Activated CD4-positive, alpha-beta T cell treated with anti-CD3 and anti-CD28 coated beads for 48 hours (primary cell): ENCODE measurements around the gene LRRC3.
"Not testable (repeated sequence)": the region's sequence is repeated elsewhere in the genome, so short reads cannot be mapped to it uniquely, and the experiment has no call there.

Experiments
- DNase-seq: peaks from one replicate; pipeline ENCODE4 v3.0.0-alpha.2; 2020

Gene LRRC3, protein sequence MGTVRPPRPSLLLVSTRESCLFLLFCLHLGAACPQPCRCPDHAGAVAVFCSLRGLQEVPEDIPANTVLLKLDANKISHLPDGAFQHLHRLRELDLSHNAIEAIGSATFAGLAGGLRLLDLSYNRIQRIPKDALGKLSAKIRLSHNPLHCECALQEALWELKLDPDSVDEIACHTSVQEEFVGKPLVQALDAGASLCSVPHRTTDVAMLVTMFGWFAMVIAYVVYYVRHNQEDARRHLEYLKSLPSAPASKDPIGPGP

GRCh38 chr21:44454747-44455523 lies at the start of gene LRRC3:
Gene LRRC3, plus strand, starts transcription at chr21:44455510. Its CDS starts 1,135 bp downstream, at chr21:44456645.
- DNase-seq = peak; percentile 91

DNA sequence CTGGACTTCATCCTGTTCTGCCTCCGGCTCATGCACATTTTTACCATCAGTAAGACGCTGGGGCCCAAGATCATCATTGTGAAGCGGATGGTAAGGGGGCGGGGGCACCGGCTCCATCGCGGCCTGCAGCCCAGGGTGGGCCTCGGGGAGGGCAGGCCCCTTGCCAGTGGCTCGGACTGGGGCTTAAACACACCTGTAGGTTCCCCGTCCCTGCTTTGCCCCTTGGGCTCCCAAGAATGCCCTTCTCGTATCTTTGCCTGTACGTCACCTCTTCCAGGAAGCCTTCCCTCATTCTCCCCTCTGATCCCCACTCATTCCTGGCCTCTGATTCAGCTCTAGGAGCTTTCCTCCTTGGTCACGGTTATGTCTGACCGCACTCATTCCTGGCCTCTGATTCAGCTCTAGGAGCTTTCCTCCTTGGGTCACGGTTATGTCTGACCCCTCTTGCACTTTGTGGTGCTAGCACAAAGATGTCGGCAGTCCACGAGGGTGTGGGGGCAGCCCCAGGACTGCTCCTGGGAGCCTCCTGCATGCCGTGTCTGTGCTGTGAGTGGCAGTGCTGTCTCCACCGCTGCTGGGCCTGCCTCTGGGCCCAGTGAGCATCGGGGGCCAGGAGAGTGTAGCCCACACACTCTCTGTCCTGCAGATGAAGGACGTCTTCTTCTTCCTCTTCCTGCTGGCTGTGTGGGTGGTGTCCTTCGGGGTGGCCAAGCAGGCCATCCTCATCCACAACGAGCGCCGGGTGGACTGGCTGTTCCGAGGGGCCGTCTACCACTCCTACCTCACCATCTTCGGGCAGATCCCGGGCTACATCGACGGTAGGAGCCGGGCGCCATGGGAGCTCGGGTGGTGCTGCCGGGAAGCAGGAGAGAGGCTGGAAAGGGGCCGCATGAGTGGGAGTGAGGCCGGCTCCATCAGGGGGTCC lies 49.1 kb upstream of the LRRC3 start:
- DNase-seq = no peak

- no peak for DNase-seq
These were observed 48.4 kb upstream of the LRRC3 start for GRCh38 chr21:44406953-44407352.

DNA sequence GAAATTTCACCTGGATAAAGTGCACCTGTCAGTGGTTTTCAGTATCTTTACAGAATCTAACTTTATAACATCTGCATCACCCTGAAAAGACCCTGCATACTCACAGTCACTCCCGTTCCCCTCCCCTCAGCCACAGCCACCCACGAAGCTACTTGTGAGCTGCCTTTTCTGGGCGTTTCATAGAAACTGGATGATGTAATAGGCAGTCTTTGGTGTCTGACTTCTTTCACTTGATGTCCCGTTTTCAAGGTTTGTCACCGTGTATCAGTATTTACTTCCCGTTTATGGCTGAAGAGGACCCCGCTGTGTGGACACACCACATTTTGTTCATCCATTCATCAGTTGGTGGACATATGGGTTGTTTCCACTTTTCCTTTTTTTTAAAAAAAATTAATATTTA lies 47.8 kb upstream of the LRRC3 start:
- DNase-seq = peak; percentile 45

DNA sequence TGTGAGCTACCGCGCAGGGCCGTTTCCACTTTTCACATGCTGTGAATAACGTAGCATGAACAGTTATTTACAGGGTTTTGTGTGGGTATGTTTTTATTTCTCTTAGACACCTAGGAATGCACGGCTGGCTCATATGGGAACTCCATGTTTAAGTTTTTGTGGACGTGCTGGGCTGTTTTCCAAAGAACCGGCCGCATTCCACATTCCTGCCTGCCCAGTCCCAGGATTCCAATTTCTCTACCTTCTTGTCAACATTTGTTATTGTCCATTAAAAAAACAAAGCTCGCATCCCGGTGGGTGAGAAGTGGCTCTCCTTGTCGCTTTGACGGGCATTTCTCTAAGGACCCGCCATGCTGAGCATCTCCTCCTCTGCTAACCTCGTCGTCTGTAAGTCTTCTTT lies 47.1 kb upstream of the LRRC3 start:
- no peak for DNase-seq

- DNase-seq = no peak
These were observed 41.6 kb upstream of the LRRC3 start for GRCh38 chr21:44413566-44414290.

GRCh38 chr21:44414291-44415072 lies 40.8 kb upstream of the LRRC3 start:
- no peak for DNase-seq

GRCh38 chr21:44415073-44416025 lies 40.0 kb upstream of the LRRC3 start:
- no peak for DNase-seq

- DNase-seq = no peak
These were observed 39.1 kb upstream of the LRRC3 start for GRCh38 chr21:44416193-44416592.

GRCh38 chr21:44417621-44418107 lies 37.6 kb upstream of the LRRC3 start:
- not testable (repeated sequence) for DNase-seq

GRCh38 chr21:44418108-44418875 lies 37.0 kb upstream of the LRRC3 start:
- no peak for DNase-seq

GRCh38 chr21:44418876-44419230 lies 36.5 kb upstream of the LRRC3 start:
- DNase-seq = no peak

DNA sequence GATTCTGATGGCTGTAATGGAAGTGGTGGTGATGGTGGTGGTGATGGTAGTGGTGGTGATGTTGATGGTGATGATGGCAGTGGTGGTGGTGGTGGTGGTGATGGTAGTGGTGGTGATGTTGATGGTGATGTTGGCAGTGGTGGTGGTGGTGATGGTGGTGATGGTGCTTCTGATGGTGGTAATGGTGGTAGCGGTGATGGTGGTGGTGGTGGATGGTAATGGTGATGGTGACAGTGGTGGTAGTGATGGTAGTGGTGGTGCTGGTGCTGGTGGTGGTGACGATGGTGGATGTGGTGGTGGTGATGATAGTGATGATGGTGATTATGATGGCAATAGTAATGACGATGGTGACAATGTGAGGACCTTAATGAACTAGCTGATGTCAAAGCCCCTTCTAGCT lies 35.6 kb upstream of the LRRC3 start:
- DNase-seq = no peak

- no peak for DNase-seq
These were observed 34.7 kb upstream of the LRRC3 start for GRCh38 chr21:44420416-44421205.

- no peak for DNase-seq
These were observed 33.1 kb upstream of the LRRC3 start for GRCh38 chr21:44421901-44422840.

GRCh38 chr21:44423312-44423821 lies 31.9 kb upstream of the LRRC3 start:
- DNase-seq = no peak

DNA sequence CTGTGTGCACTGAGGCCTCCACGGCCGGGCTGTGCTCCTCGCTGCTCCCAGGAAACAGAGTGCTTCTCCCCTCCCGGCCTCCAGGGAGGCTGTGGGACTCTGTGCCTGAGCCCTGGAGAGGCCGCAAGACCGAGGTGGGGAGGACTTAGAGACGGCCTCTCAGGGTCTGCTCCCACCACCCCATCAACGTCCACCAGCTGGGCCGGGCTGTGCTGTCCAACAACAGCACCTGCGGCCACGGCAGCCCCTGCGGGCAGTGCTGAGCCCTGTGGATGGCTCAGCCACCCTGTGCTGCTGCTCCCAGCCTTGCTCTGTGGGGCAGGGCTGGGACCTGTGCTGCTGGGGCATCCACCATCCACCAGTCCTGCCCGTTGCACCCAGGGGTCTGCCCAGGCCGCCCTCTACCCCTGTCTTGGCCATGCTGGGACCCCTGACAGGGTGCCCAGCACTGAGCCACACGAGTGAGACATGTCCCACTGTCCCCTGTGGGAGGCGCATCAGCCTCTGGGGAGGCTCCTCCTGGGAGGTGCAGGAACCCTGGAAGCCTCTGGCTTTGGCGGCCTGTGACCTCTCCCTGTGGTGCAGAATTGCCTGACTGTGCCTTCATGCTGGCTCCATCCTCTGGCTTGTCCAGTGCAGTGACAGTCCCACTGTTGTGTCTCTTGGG lies 31.2 kb upstream of the LRRC3 start:
- no peak for DNase-seq
